Mucosa of descending colon (tissue), 3 donors: Measurements from ENCODE around the gene VWA1. TPM values are rescaled to one million over a fixed set of nuclear protein-coding genes. Genes with fewer than 3 reads are reported as not detected.
"Not testable (repeated sequence)": the region's sequence is repeated elsewhere in the genome, so short reads cannot be mapped to it uniquely, and the experiment has no call there.

Source experiments
- ATAC-seq: fragments of 200-7000 bp; cut with Tn5 transposase; one replicate; pipeline ENCODE4 v1.9.1; 2020; ENCODE audit warnings: mild to moderate bottlenecking, moderate library complexity
- DNase-seq, 3 donors: peaks; one replicate each; pipeline ENCODE4 v3.0.0-alpha.2; 2020
- H3K36me3 ChIP-seq: fragments of 200-600 bp; one replicate; pipeline ENCODE4 v1.8.0; 2021; ENCODE audit warnings: low read depth, mild to moderate bottlenecking
- H3K4me1 ChIP-seq: fragments of 200-600 bp; one replicate; pipeline ENCODE4 v1.8.0; 2021; ENCODE audit warnings: low read depth, mild to moderate bottlenecking
- H3K4me3 ChIP-seq: fragments of 200-600 bp; one replicate; pipeline ENCODE4 v1.8.0; 2021; ENCODE audit warnings: mild to moderate bottlenecking
- H3K9me3 ChIP-seq: fragments of 200-600 bp; one replicate; pipeline ENCODE4 v1.8.0; 2021; ENCODE audit warnings: mild to moderate bottlenecking
- CTCF ChIP-seq: fragments of 200-600 bp; IDR thresholded peaks from one replicate; pipeline ENCODE4 v1.8.0; 2022; ENCODE audit warnings: antibody characterized with exemption, mild to moderate bottlenecking
- intact Hi-C, 2 donors: fragments of 100-400 bp; cut with DNase I in 1 of 2; cut with micrococcal nuclease in 1 of 2; formaldehyde crosslinking; loops; one replicate each; pipeline versions ENCODE4 v1.11.0 to v1.11.1; 2022; cut with DNase I, micrococcal nuclease
- total RNA-seq, 3 donors: library from RNA; stranded (reverse); fragmentation: NEBNext Ultra II Directional in 2 of 3; extraction: Animal tissue kit (Norgen Biotek cat#: 25700) in 2 of 3; gene quantifications; one replicate each; pipeline versions ENCODE4 v1.2.1 to v1.2.4, GENCODE V29; 2021 to 2023
- donor health status: DM: no; HTN: no; CAD: no; lungs with moderate emphysema.
- donor health status: DM: no; HTN: no; CAD: no.
- donor health status: DM: no; HTN: yes; CAD: no.

The VWA1 gene
- total RNA-seq, 3 donors from 2014 or later = 38.5 to 89.4 (median 74.3) TPM

GRCh38 chr1:1470626-1471388, 35.3 kb downstream of the VWA1 start:
- no peaks in the 10 kb centered on the region for H3K9me3 ChIP-seq
- intact Hi-C loops = no loop called here
- peaks cover 18% of the 10 kb centered on the region for H3K4me1 ChIP-seq
- peak in 2 of 3 donors; percentile 42 to 54 for DNase-seq
- H3K4me3 ChIP-seq = peak overlapping the region; percentile 87
- peak; percentile 26 for ATAC-seq
- no peaks in the 10 kb centered on the region for H3K36me3 ChIP-seq
- TF ChIP-seq CTCF = no peak

- TF ChIP-seq CTCF = no peak
- H3K9me3 ChIP-seq = no peaks in the 10 kb centered on the region
- peak within 1 kb of the TSS; percentile 87 for H3K4me3 ChIP-seq
- H3K36me3 ChIP-seq = no peaks in the 10 kb centered on the region
- DNase-seq (peak; percentile 96), ATAC-seq (peak; percentile 98)
- intact Hi-C loops = no loop called here
- H3K4me1 ChIP-seq = peaks cover 18% of the 10 kb centered on the region
Observed at GRCh38 chr1:1471389-1472052, 36.0 kb downstream of the VWA1 start, which contains the start of gene ATAD3B. Gene ATAD3B, plus strand, starts transcription at chr1:1471765. Its CDS starts 120 bp downstream, at chr1:1471885.

- ATAC-seq = peak; percentile 48
- Histone ChIP-seq H3K4me3 (peak overlapping the region; percentile 87), H3K4me1 (peaks cover 18% of the 10 kb centered on the region)
- DNase-seq = peak in 1 of 3 donors; percentile 47
- intact Hi-C loops, H3K36me3 ChIP-seq, H3K9me3 ChIP-seq: not testable (repeated sequence)
Observed at GRCh38 chr1:1472053-1472876, 36.8 kb downstream of the VWA1 start.

DNA sequence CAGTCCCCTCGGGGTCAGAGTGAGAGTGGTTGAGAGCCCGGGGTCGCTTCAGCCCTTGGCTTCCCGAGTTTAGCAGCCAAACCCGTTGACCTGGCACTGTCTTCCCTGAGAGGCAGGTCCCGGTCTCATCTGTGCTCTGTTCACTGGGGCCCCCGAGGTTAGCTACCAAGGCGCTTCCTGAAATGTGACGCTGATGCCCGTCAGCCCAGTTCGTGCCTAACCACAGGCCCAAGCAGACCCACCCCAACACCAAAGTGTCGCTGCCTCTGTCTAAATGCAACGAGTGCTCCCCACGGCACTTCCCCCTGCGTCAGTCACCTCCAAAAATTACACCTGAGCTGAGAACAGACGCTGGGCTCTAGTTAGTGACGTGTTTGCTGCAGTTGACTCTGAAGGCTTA, 40.5 kb downstream of the VWA1 start:
- peaks cover 13% of the 10 kb centered on the region for H3K4me1 ChIP-seq
- ATAC-seq, intact Hi-C loops, H3K36me3 ChIP-seq, DNase-seq, H3K9me3 ChIP-seq, H3K4me3 ChIP-seq: not testable (repeated sequence)

DNA sequence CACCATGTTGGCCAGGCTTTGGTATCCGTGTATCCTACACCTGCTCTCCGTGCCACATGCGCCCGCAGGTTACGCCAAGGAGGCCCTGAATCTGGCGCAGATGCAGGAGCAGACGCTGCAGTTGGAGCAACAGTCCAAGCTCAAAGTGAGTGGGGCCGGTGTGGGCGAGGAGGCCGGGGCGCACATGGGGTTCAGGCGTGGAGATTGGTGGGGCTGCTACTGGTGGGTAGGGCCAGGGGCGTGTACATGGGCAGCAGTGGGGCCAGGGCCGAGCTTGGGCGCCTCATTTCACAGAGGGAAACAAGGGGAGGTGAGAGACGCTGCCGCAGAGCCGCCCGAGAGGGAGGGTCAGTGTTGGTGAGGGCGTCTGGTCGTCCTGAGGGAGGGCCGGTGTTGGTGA, 41.7 kb downstream of the VWA1 start:
- Histone ChIP-seq H3K4me3 (no peak overlapping the region), H3K9me3 (no peaks in the 10 kb centered on the region), H3K4me1 (peaks cover 13% of the 10 kb centered on the region), H3K36me3 (peaks cover 8% of the 10 kb centered on the region)
- intact Hi-C loops = no loop called here
- no peak for TF ChIP-seq CTCF
- DNase-seq (no peak), ATAC-seq (no peak)

DNA sequence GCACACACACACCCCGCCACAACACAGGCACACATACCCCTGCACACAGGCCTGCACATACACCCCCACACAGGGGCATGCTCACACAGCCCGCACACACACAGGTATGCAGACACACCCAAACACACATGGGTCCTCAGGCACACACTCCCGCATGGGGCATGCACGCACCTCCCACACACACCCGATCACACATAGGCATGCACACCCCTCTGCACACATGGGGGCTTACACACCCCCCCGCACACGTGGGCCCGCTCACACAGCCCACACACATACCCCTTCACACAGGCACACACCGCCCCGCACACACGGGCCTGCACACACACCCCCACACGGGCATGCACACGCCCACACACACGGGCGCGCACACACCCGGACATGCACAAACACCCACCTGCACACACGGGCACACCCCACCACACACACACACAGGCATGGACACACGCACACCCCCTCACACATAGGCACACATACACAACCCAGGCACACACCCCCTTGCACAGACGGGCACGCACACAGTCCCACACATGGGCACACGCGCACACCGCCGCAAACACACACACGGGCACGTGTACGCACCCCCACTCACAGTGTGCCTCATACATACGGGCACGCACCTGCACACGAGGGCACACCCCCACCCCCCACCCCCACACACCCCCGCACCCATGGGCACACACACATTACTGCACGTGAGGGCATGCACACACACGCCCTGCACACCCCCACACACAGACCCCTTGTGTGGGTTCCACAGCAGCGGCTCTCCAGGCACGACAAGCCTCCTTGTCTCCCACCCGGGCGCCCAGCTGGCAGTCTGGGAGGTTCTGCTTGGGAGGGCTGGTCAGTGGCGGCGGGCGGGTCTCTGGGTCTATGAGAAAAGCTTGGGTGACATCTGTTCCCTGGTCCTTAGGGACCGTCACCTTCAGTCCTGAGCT, 44.3 kb downstream of the VWA1 start:
- DNase-seq = no peak
- intact Hi-C loops = no loop called here

DNA sequence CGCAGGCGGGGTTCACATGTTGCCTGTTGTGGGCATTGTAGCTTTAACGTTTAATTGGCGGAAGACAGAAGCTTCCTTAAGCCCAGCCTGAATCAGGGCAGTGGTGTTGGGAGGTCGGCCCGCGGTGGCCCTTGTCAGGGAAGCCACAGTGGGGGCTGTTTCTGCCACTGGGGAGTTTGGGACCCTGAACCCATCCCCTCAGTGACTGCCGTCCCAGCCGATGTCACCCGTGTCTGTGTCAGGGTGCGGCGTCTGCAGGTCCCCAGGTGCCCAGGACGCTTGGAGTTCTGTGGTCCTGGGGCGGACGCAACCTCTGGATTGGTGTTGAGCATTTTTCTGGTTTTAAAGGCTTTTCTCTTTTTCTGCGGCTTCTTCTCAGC, 45.0 kb downstream of the VWA1 start:
- intact Hi-C loops, H3K9me3 ChIP-seq, DNase-seq, H3K4me3 ChIP-seq, H3K36me3 ChIP-seq, H3K4me1 ChIP-seq, ATAC-seq: not testable (repeated sequence)

More for the DNA sequence above, 44.3 kb downstream of the VWA1 start:
- no peak for ATAC-seq
- Histone ChIP-seq H3K4me3 (no peak overlapping the region), H3K36me3 (peaks cover 8% of the 10 kb centered on the region), H3K9me3 (no peaks in the 10 kb centered on the region), H3K4me1 (no peaks in the 10 kb centered on the region)
- no peak for TF ChIP-seq CTCF

DNA sequence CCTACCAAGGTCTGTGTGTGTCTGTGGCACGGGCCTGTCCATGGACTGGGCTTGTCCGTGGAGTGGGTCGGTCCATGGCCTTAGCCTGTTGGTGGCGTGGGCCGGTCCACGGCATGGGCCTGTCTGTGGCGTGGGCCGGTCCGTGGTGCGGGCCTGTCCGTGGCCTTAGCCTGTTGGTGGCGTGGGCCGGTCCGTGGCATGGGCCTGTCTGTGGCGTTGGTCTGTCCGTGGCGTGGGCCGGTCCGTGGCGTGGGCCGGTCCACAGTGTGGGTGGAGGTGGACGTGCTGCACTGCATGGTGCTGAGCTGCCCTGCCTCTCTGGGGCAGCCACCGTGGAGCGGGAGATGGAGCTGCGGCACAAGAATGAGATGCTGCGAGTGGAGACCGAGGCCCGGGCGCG, 46.3 kb downstream of the VWA1 start:
- DNase-seq, H3K9me3 ChIP-seq, ATAC-seq, intact Hi-C loops, H3K4me3 ChIP-seq, H3K4me1 ChIP-seq, H3K36me3 ChIP-seq: not testable (repeated sequence)
